ENCODE results near the gene DCST1. TPM values are rescaled to one million over a fixed set of nuclear protein-coding genes. Genes with fewer than 3 reads are reported as not detected.

Gene DCST1
- total and polyA plus RNA-seq, 4 donors = not detected

DNA sequence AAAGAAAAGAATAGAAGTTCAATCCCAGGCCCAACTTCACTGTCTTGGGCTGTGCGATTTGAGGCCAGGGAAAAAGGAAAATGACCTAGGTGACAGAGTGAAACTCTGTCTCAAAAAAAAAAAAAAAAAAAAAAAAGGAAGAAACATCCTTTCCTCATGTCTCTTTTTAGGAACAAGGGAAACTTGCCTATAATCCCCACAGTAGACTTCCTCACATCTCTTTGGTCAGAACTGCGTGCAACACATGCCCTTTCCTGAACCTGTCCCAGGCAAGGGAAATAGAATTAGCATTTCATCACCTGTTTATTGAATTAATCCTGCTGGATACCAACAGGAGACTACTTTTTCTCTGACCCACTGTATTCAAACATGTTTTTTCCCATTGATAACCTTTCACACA lies 2.3 kb downstream of the DCST1 start:
- H3K36me3 ChIP-seq (ENCODE audit: control insufficient read depth in 4 of 4, insufficient read depth in 3 of 4, low read depth in 1 of 4, low read length in 3 of 4) = no peaks in the 10 kb centered on the region
- no peaks in the 10 kb centered on the region for H3K9me3 ChIP-seq (ENCODE audit: control insufficient read depth in 4 of 4, low read length in 3 of 4)
- 84% methylated on average over 2 of the region's 2 CpGs for WGBS
- H3K27me3 ChIP-seq (ENCODE audit: control insufficient read depth in 4 of 4, insufficient read depth in 4 of 4, low read length in 3 of 4) = no peaks in the 10 kb centered on the region
- no peak for DNase-seq (ENCODE audit: low spot score)
- no peak for TF ChIP-seq HNF4G (IDR thresholded peaks at IDR 0.05)
- TF ChIP-seq JUND (IDR thresholded peaks at IDR 0.05) = no peak
- no peak for TF ChIP-seq NR2F2 (IDR thresholded peaks at IDR 0.05)
- no peak for TF ChIP-seq HNF4A (conservative IDR thresholded peaks at IDR 0.05)
- no peak for TF ChIP-seq FOXA1 (IDR thresholded peaks at IDR 0.05)
- TF ChIP-seq, protein P1, sequence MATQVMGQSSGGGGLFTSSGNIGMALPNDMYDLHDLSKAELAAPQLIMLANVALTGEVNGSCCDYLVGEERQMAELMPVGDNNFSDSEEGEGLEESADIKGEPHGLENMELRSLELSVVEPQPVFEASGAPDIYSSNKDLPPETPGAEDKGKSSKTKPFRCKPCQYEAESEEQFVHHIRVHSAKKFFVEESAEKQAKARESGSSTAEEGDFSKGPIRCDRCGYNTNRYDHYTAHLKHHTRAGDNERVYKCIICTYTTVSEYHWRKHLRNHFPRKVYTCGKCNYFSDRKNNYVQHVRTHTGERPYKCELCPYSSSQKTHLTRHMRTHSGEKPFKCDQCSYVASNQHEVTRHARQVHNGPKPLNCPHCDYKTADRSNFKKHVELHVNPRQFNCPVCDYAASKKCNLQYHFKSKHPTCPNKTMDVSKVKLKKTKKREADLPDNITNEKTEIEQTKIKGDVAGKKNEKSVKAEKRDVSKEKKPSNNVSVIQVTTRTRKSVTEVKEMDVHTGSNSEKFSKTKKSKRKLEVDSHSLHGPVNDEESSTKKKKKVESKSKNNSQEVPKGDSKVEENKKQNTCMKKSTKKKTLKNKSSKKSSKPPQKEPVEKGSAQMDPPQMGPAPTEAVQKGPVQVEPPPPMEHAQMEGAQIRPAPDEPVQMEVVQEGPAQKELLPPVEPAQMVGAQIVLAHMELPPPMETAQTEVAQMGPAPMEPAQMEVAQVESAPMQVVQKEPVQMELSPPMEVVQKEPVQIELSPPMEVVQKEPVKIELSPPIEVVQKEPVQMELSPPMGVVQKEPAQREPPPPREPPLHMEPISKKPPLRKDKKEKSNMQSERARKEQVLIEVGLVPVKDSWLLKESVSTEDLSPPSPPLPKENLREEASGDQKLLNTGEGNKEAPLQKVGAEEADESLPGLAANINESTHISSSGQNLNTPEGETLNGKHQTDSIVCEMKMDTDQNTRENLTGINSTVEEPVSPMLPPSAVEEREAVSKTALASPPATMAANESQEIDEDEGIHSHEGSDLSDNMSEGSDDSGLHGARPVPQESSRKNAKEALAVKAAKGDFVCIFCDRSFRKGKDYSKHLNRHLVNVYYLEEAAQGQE (IDR thresholded peaks at IDR 0.05) = no peak
- TF ChIP-seq, protein P2, sequence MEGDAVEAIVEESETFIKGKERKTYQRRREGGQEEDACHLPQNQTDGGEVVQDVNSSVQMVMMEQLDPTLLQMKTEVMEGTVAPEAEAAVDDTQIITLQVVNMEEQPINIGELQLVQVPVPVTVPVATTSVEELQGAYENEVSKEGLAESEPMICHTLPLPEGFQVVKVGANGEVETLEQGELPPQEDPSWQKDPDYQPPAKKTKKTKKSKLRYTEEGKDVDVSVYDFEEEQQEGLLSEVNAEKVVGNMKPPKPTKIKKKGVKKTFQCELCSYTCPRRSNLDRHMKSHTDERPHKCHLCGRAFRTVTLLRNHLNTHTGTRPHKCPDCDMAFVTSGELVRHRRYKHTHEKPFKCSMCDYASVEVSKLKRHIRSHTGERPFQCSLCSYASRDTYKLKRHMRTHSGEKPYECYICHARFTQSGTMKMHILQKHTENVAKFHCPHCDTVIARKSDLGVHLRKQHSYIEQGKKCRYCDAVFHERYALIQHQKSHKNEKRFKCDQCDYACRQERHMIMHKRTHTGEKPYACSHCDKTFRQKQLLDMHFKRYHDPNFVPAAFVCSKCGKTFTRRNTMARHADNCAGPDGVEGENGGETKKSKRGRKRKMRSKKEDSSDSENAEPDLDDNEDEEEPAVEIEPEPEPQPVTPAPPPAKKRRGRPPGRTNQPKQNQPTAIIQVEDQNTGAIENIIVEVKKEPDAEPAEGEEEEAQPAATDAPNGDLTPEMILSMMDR (IDR thresholded peaks at IDR 0.05; ENCODE audit: low read depth, low read length, missing input control) = no peak
- TF ChIP-seq GABPA (IDR thresholded peaks at IDR 0.05 in 1 of 2, conservative IDR thresholded peaks at IDR 0.05 in 1 of 2) = no peak
- TF ChIP-seq RAD21 (IDR thresholded peaks at IDR 0.05) = no peak
- no peak for TF ChIP-seq EGR1 (IDR thresholded peaks at IDR 0.05; ENCODE audit: low read depth in 2 of 2)
- TF ChIP-seq, protein P3, sequence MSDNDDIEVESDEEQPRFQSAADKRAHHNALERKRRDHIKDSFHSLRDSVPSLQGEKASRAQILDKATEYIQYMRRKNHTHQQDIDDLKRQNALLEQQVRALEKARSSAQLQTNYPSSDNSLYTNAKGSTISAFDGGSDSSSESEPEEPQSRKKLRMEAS (IDR thresholded peaks at IDR 0.05) = no peak
- TF ChIP-seq, protein P4, sequence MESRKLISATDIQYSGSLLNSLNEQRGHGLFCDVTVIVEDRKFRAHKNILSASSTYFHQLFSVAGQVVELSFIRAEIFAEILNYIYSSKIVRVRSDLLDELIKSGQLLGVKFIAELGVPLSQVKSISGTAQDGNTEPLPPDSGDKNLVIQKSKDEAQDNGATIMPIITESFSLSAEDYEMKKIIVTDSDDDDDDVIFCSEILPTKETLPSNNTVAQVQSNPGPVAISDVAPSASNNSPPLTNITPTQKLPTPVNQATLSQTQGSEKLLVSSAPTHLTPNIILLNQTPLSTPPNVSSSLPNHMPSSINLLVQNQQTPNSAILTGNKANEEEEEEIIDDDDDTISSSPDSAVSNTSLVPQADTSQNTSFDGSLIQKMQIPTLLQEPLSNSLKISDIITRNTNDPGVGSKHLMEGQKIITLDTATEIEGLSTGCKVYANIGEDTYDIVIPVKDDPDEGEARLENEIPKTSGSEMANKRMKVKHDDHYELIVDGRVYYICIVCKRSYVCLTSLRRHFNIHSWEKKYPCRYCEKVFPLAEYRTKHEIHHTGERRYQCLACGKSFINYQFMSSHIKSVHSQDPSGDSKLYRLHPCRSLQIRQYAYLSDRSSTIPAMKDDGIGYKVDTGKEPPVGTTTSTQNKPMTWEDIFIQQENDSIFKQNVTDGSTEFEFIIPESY (IDR thresholded peaks at IDR 0.05) = no peak
- H3K4me1 ChIP-seq (ENCODE audit: control insufficient read depth in 4 of 4, insufficient read depth in 4 of 4, low read length in 3 of 4) = peaks cover 5 to 18% (median 12%) of the 10 kb centered on the region in 4 donors
- no peak overlapping the region for H3K27ac ChIP-seq (ENCODE audit: low read depth in 1 of 2, low read length in 2 of 2)
- no peak overlapping the region for H3K9ac ChIP-seq (ENCODE audit: low read depth in 1 of 2, low read length in 2 of 2)
- no peak overlapping the region for H3K4me3 ChIP-seq (ENCODE audit: low read depth in 1 of 3, low read length in 3 of 3)

DNA sequence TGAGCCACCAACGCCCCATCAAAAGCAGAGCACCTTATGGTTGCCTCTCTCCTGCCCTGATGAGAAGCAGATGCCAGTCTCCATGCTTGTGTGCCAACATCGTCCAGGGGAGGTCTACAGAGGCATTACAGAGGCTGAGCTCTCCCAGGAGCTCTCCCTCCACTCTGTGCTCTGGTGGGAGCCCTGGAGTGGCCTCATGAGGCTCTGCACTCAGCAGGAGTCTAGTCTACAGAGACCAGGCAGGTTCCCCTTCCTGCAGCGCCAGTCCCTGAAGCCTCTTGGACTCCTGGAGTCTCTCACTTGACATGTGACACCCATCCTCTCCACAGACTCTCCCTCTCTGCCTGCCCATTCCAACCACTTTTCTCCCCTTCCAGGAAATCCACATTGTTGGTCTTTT lies 3.4 kb downstream of the DCST1 start:
- Histone ChIP-seq H3K4me1 (ENCODE audit: control insufficient read depth in 4 of 4, insufficient read depth in 4 of 4, low read length in 3 of 4) (peaks cover 5 to 18% (median 12%) of the 10 kb centered on the region in 4 donors), H3K27ac (ENCODE audit: low read depth in 1 of 2, low read length in 2 of 2) (no peak overlapping the region), H3K4me3 (ENCODE audit: low read depth in 1 of 3, low read length in 3 of 3) (no peak overlapping the region), H3K9ac (ENCODE audit: low read depth in 1 of 2, low read length in 2 of 2) (no peak overlapping the region), H3K36me3 (ENCODE audit: control insufficient read depth in 4 of 4, insufficient read depth in 3 of 4, low read depth in 1 of 4, low read length in 3 of 4) (no peaks in the 10 kb centered on the region), H3K9me3 (ENCODE audit: control insufficient read depth in 4 of 4, low read length in 3 of 4) (no peaks in the 10 kb centered on the region), H3K27me3 (ENCODE audit: control insufficient read depth in 4 of 4, insufficient read depth in 4 of 4, low read length in 3 of 4) (no peaks in the 10 kb centered on the region)
- DNase-seq (ENCODE audit: low spot score) = no peak
- WGBS = 73% methylated on average over 3 of the region's 3 CpGs
- TF ChIP-seq TAF1 (conservative IDR thresholded peaks at IDR 0.05) (no peak), FOXA2 (IDR thresholded peaks at IDR 0.05) (no peak), HNF4G (IDR thresholded peaks at IDR 0.05) (no peak), EGR1 (IDR thresholded peaks at IDR 0.05; ENCODE audit: low read depth in 2 of 2) (no peak), YY1 (IDR thresholded peaks at IDR 0.05) (no peak), HNF4A (conservative IDR thresholded peaks at IDR 0.05) (no peak)
- TF ChIP-seq, protein P1 (IDR thresholded peaks at IDR 0.05) = no peak
- TF ChIP-seq, protein P4 (IDR thresholded peaks at IDR 0.05) = no peak
- TF ChIP-seq, protein P2 (IDR thresholded peaks at IDR 0.05; ENCODE audit: low read depth, low read length, missing input control) = no peak

Measured in liver (tissue), 9 donors.